Measurements from ENCODE around the gene SRC.

DNA sequence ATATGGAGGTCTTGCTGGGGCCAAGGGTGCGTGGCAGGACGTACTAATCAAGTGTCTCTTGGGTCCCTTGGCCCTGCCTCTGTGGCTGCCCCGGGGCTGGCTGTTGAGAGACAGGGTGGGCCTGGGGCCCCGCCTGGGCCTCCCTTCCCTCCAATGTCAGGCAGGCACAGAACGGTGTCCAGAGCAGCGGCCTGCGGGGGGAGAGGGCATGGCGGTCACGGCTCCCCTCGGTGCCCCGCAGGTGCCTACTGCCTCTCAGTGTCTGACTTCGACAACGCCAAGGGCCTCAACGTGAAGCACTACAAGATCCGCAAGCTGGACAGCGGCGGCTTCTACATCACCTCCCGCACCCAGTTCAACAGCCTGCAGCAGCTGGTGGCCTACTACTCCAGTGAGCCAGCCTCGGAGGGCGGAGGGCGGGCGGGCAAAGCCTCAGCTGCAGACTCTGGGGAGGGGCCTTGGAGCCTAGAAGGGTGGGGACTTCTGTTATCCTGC is 50.0 kb downstream of the SRC start:
- TF ChIP-seq, protein P1, sequence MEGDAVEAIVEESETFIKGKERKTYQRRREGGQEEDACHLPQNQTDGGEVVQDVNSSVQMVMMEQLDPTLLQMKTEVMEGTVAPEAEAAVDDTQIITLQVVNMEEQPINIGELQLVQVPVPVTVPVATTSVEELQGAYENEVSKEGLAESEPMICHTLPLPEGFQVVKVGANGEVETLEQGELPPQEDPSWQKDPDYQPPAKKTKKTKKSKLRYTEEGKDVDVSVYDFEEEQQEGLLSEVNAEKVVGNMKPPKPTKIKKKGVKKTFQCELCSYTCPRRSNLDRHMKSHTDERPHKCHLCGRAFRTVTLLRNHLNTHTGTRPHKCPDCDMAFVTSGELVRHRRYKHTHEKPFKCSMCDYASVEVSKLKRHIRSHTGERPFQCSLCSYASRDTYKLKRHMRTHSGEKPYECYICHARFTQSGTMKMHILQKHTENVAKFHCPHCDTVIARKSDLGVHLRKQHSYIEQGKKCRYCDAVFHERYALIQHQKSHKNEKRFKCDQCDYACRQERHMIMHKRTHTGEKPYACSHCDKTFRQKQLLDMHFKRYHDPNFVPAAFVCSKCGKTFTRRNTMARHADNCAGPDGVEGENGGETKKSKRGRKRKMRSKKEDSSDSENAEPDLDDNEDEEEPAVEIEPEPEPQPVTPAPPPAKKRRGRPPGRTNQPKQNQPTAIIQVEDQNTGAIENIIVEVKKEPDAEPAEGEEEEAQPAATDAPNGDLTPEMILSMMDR (IDR thresholded peaks at IDR 0.05) = no peak
- no peak for TF ChIP-seq POLR2AphosphoS5 (IDR thresholded peaks at IDR 0.05; ENCODE audit: insufficient read depth in 1 of 2, low read depth in 1 of 2)
